ENCODE data around the gene HDC. TPM values are rescaled to one million over a fixed set of nuclear protein-coding genes. Genes with fewer than 3 reads are reported as not detected.

HDC gene
- total and polyA plus RNA-seq, 2 donors (not counting 3 experiments of a cell fraction or from before 2014, with no cell fraction given), result not detected

DNA sequence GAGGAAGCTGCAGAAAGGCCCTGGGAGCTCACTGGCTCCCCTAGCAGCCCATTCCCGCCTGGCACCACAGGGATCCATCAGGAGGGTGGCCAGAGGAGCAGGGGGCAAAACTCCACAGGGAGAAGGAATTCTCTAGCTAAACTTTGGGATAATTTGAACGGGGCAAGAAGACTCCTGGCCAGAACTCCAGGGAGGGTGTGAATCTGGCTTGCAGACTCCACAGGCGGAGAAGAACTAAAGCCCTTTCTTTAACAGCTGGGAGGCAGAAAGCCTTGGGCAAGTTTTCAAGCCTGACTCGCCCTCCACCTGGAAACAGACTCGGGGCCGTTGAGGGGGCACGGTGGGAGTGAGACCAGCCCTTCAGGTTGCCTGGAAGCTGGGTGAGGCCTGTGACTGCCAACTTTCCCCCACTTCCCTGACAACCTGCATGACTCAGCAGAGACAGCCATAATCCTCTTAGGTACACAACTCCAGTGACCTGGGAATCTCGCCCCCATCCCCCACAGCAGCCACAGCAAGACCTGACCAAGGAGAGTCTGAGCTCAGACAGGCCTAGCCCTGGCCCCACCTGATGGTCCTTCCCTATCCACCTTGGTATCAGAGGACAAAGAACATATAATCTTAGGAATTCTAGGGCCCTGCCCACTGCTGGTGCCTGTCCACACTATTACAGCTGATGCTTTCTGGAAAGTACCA lies 54.9 kb downstream of the HDC start:
- BruUV-seq (replicated peaks), result no TSS peak
- TF ChIP-seq POLR2A (IDR thresholded peaks at IDR 0.05; ENCODE audit: low read depth, low read length) (no peak), EZH2 (IDR thresholded peaks at IDR 0.05; ENCODE audit: borderline replicate concordance, low read depth, low read length, severe bottlenecking) (no peak)
- TF ChIP-seq, protein P1, sequence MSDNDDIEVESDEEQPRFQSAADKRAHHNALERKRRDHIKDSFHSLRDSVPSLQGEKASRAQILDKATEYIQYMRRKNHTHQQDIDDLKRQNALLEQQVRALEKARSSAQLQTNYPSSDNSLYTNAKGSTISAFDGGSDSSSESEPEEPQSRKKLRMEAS (IDR thresholded peaks at IDR 0.05; ENCODE audit: insufficient read depth, insufficient read length), result no peak
- TF ChIP-seq, protein P2, sequence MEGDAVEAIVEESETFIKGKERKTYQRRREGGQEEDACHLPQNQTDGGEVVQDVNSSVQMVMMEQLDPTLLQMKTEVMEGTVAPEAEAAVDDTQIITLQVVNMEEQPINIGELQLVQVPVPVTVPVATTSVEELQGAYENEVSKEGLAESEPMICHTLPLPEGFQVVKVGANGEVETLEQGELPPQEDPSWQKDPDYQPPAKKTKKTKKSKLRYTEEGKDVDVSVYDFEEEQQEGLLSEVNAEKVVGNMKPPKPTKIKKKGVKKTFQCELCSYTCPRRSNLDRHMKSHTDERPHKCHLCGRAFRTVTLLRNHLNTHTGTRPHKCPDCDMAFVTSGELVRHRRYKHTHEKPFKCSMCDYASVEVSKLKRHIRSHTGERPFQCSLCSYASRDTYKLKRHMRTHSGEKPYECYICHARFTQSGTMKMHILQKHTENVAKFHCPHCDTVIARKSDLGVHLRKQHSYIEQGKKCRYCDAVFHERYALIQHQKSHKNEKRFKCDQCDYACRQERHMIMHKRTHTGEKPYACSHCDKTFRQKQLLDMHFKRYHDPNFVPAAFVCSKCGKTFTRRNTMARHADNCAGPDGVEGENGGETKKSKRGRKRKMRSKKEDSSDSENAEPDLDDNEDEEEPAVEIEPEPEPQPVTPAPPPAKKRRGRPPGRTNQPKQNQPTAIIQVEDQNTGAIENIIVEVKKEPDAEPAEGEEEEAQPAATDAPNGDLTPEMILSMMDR (IDR thresholded peaks at IDR 0.05; ENCODE audit: extremely low read depth in 1 of 2, insufficient read depth in 1 of 2, low read depth in 1 of 2, low read length in 2 of 2), result no peak
- no peaks in the 10 kb centered on the region for H3K36me3 ChIP-seq (ENCODE audit: control insufficient read depth in 2 of 2, extremely low read depth in 1 of 2, insufficient read depth in 2 of 2, low read length in 2 of 2)
- no peak overlapping the region for H3K4me3 ChIP-seq (replicated peaks in 1 of 3; ENCODE audit: insufficient read depth in 1 of 3, low read depth in 1 of 3, low read length in 3 of 3)
- POLR2A ChIA-PET, result no interaction called here
- no peak overlapping the region for H3K9ac ChIP-seq (replicated peaks; ENCODE audit: extremely low read depth, insufficient read depth, low read length)
- intact Hi-C loops (cut with micrococcal nuclease) (no loop called here), dilution Hi-C loops (cut with MboI; ENCODE audit: extremely low pct_ligation_motif_present, low sequenced_read_pairs) (no loop called here)
- no peaks in the 10 kb centered on the region for H3K9me3 ChIP-seq (replicated peaks; ENCODE audit: control insufficient read depth, insufficient read depth, low read length)
- no peaks in the 10 kb centered on the region for H3K9me1 ChIP-seq (replicated peaks; ENCODE audit: control insufficient read depth, extremely low read depth, insufficient read depth, low read length)
- no peak for FAIRE-seq
- no peak overlapping the region for H3K27ac ChIP-seq (ENCODE audit: insufficient read depth, low read depth, low read length)
- H4K20me1 ChIP-seq (replicated peaks; ENCODE audit: control insufficient read depth, extremely low read depth, insufficient read depth, low read length), result no peaks in the 10 kb centered on the region
- H3K79me2 ChIP-seq (ENCODE audit: control insufficient read depth, insufficient read depth, low read length), result no peaks in the 10 kb centered on the region
- peaks cover 0 to 2% of the 10 kb centered on the region in 2 experiments for H3K27me3 ChIP-seq (ENCODE audit: control insufficient read depth in 2 of 2, insufficient read depth in 2 of 2, low read length in 2 of 2)
- H2AFZ ChIP-seq (ENCODE audit: low read depth, low read length), result no peak overlapping the region
- no peak for DNase-seq (ENCODE audit: low read depth, low spot score)
- CTCF ChIA-PET, result interaction anchor here (1.0 to 1.1 kb wide), 2 partner anchors 9 to 20 kb away, joined by 3 read pairs; no protein-coding TSS in a partner anchor
- no peak overlapping the region for H3K4me2 ChIP-seq (ENCODE audit: insufficient read depth, low read length)
- H3K4me1 ChIP-seq (ENCODE audit: control insufficient read depth, extremely low read depth, insufficient read depth, low read length), result no peaks in the 10 kb centered on the region

DNA sequence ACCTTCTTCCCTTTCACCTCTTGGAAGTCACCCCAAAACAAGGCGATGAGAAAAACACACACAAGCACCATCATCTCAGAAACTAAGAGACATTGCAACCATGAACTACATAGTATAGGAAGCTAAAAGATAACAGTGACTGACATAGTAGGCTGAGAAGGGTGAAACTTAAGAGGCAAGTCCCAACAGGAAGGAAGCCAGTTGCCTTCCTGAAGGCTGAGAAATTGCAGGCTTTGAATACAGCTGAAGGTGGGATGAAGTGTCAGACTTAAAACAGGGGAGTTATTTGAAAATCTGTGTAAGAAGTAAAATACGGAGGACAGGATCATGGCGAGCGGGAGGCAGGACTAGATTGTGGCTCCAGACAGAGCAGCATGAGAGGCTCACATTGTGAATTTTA lies 55.7 kb downstream of the HDC start:
- no peak for TF ChIP-seq MYC (IDR thresholded peaks at IDR 0.05; ENCODE audit: low read depth, low read length)
- TF ChIP-seq EZH2 (IDR thresholded peaks at IDR 0.05; ENCODE audit: borderline replicate concordance, low read depth, low read length, severe bottlenecking), result no peak
- no peak for TF ChIP-seq FOS (IDR thresholded peaks at IDR 0.05; ENCODE audit: borderline replicate concordance, insufficient read depth, low read length)
- no peaks in the 10 kb centered on the region for H4K20me1 ChIP-seq (replicated peaks; ENCODE audit: control insufficient read depth, extremely low read depth, insufficient read depth, low read length)
- no TSS peak for BruUV-seq (replicated peaks)
- intact Hi-C loops (cut with micrococcal nuclease), result no loop called here
- no peak for FAIRE-seq
- no peak overlapping the region for H3K4me3 ChIP-seq (replicated peaks in 1 of 3; ENCODE audit: insufficient read depth in 1 of 3, low read depth in 1 of 3, low read length in 3 of 3)
- no peaks in the 10 kb centered on the region for H3K36me3 ChIP-seq (ENCODE audit: control insufficient read depth in 2 of 2, extremely low read depth in 1 of 2, insufficient read depth in 2 of 2, low read length in 2 of 2)
- DNase-seq (ENCODE audit: low read depth, low spot score), result no peak
- no peaks in the 10 kb centered on the region for H3K79me2 ChIP-seq (ENCODE audit: control insufficient read depth, insufficient read depth, low read length)
- no peak overlapping the region for H2AFZ ChIP-seq (ENCODE audit: low read depth, low read length)
- H3K9me1 ChIP-seq (replicated peaks; ENCODE audit: control insufficient read depth, extremely low read depth, insufficient read depth, low read length), result no peaks in the 10 kb centered on the region
- CTCF ChIA-PET, result interaction anchor here (1.0 to 1.1 kb wide), 2 partner anchors 10 to 19 kb away, joined by 3 read pairs; no protein-coding TSS in a partner anchor
- no peaks in the 10 kb centered on the region for H3K9me3 ChIP-seq (replicated peaks; ENCODE audit: control insufficient read depth, insufficient read depth, low read length)
- H3K27ac ChIP-seq (ENCODE audit: insufficient read depth, low read depth, low read length), result no peak overlapping the region
- no peak overlapping the region for H3K4me2 ChIP-seq (ENCODE audit: insufficient read depth, low read length)
- peaks cover 0 to 2% of the 10 kb centered on the region in 2 experiments for H3K27me3 ChIP-seq (ENCODE audit: control insufficient read depth in 2 of 2, insufficient read depth in 2 of 2, low read length in 2 of 2)
- POLR2A ChIA-PET, result no interaction called here
- no peak overlapping the region for H3K9ac ChIP-seq (replicated peaks; ENCODE audit: extremely low read depth, insufficient read depth, low read length)
- H3K4me1 ChIP-seq (ENCODE audit: control insufficient read depth, extremely low read depth, insufficient read depth, low read length), result no peaks in the 10 kb centered on the region
- dilution Hi-C loops (cut with MboI; ENCODE audit: extremely low pct_ligation_motif_present, low sequenced_read_pairs), result no loop called here
